ENCODE measurements around the gene RASSF4. TPM values are rescaled to one million over a fixed set of nuclear protein-coding genes. Genes with fewer than 3 reads are reported as not detected.

The RASSF4 gene
- total and polyA plus RNA-seq, 3 experiments from 2014 or later = 0.85 to 2.8 (median 2.8) TPM

- Mint-ChIP-seq H3K4me1 (peaks cover 33 to 52% (median 48%) of the 10 kb centered on the region in 3 donors), H3K27ac (peak overlapping the region in 2 of 8 donors; percentile 29 to 39), H3K27me3 (peaks cover 0 to 2% of the 10 kb centered on the region in 2 donors), H3K36me3 (no peaks in the 10 kb centered on the region), H3K4me3 (no peak overlapping the region), H3K9me3 (no peaks in the 10 kb centered on the region)
- Histone ChIP-seq H3K27me3 (ENCODE audit: insufficient read depth, low read length, poor library complexity, severe bottlenecking) (no peaks in the 10 kb centered on the region), H3K4me3 (ENCODE audit: low read length) (no peak overlapping the region), H3K9me3 (ENCODE audit: low read length) (no peaks in the 10 kb centered on the region), H3K36me3 (ENCODE audit: insufficient read depth, low read length) (no peaks in the 10 kb centered on the region), H3K27ac (ENCODE audit: low read depth, low read length) (no peak overlapping the region), H3K4me1 (ENCODE audit: insufficient read depth, low read length) (peaks cover 48% of the 10 kb centered on the region)
- DNase-seq = no peak
- ChIA-PET POLR2A (no interaction called here), CTCF (interaction anchor here (1.1 kb wide), 2 partner anchors 11 to 37 kb away, joined by 3 to 9 read pairs; partner anchors contain the start of gene RASSF4)
Observed at GRCh38 chr10:44969854-44970253, 10.3 kb downstream of the RASSF4 start.

DNA sequence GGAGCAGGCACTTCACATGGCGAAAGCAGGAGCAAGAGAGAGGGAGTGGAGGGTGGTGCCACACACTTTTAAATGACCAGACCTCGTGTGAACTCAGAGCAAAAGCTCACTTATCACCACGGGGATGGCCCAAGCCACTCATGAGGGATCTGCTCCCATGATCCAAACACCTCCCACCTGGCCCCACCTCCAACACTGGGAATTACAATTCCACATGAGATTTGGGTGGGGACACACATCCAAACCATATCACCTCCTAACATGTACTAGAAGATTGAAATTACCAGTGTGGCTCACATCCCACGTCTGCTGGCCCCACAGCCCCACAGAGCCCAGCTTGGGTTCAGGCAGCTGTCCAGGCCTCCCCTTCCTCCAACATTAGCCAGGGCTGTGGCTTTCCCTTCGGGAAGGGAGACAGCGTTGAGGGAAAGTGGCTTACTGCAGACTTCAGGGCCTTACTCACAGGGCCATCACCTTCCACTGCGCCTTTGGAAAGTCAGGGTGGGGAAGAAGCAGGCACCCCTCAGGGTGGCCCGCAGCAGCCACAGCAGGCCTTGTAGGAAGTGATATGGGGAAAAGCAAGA is 11.3 kb downstream of the RASSF4 start:
- no peak overlapping the region for H3K4me3 ChIP-seq (ENCODE audit: low read length)
- H3K27me3 ChIP-seq (ENCODE audit: insufficient read depth, low read length, poor library complexity, severe bottlenecking) = no peaks in the 10 kb centered on the region
- ChIA-PET POLR2A (no interaction called here), CTCF (no interaction called here)
- peaks cover 32 to 52% (median 46%) of the 10 kb centered on the region in 3 donors for H3K4me1 Mint-ChIP-seq
- H3K4me1 ChIP-seq (ENCODE audit: insufficient read depth, low read length) = peaks cover 49% of the 10 kb centered on the region
- no peak for DNase-seq
- no peak overlapping the region for H3K4me3 Mint-ChIP-seq
- H3K27ac Mint-ChIP-seq = peak overlapping the region in 1 of 8 donors; percentile 63
- H3K9me3 ChIP-seq (ENCODE audit: low read length) = no peaks in the 10 kb centered on the region
- H3K36me3 ChIP-seq (ENCODE audit: insufficient read depth, low read length) = no peaks in the 10 kb centered on the region
- H3K27me3 Mint-ChIP-seq = peaks cover 0 to under 1% of the 10 kb centered on the region in 2 donors
- H3K36me3 Mint-ChIP-seq = no peaks in the 10 kb centered on the region
- no peak overlapping the region for H3K27ac ChIP-seq (ENCODE audit: low read depth, low read length)
- no peaks in the 10 kb centered on the region for H3K9me3 Mint-ChIP-seq

DNA sequence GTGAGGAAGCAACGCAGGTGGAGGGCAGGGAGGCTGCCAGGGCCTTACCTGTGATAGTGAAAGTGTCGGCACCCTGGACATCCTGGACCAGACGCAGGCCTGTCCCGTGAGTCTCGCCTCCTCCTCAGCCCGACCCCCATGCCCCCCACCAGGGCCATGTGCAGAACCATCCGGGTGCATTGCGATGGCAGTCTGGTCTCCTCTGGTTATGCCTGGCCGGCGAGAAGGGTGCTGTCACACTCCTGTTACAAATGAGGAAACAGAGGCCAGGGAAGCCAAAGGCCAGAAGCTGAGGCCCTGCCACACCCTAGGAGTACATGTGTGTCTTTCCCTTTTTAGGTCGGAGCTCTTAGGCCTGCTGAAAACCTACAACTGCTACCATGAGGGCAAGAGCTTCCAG is 11.8 kb downstream of the RASSF4 start:
- DNase-seq = no peak
- no peaks in the 10 kb centered on the region for H3K36me3 ChIP-seq (ENCODE audit: insufficient read depth, low read length)
- H3K9me3 Mint-ChIP-seq = no peaks in the 10 kb centered on the region
- H3K27me3 ChIP-seq (ENCODE audit: insufficient read depth, low read length, poor library complexity, severe bottlenecking) = no peaks in the 10 kb centered on the region
- no peaks in the 10 kb centered on the region for H3K36me3 Mint-ChIP-seq
- H3K4me3 ChIP-seq (ENCODE audit: low read length) = no peak overlapping the region
- H3K9me3 ChIP-seq (ENCODE audit: low read length) = no peaks in the 10 kb centered on the region
- peaks cover 27 to 49% (median 41%) of the 10 kb centered on the region in 3 donors for H3K4me1 Mint-ChIP-seq
- no peak overlapping the region for H3K27ac ChIP-seq (ENCODE audit: low read depth, low read length)
- CTCF ChIA-PET = no interaction called here
- POLR2A ChIA-PET = no interaction called here
- peaks cover 45% of the 10 kb centered on the region for H3K4me1 ChIP-seq (ENCODE audit: insufficient read depth, low read length)
- H3K27me3 Mint-ChIP-seq = no peaks in the 10 kb centered on the region
- no peak overlapping the region for H3K4me3 Mint-ChIP-seq
- no peak overlapping the region for H3K27ac Mint-ChIP-seq

DNA sequence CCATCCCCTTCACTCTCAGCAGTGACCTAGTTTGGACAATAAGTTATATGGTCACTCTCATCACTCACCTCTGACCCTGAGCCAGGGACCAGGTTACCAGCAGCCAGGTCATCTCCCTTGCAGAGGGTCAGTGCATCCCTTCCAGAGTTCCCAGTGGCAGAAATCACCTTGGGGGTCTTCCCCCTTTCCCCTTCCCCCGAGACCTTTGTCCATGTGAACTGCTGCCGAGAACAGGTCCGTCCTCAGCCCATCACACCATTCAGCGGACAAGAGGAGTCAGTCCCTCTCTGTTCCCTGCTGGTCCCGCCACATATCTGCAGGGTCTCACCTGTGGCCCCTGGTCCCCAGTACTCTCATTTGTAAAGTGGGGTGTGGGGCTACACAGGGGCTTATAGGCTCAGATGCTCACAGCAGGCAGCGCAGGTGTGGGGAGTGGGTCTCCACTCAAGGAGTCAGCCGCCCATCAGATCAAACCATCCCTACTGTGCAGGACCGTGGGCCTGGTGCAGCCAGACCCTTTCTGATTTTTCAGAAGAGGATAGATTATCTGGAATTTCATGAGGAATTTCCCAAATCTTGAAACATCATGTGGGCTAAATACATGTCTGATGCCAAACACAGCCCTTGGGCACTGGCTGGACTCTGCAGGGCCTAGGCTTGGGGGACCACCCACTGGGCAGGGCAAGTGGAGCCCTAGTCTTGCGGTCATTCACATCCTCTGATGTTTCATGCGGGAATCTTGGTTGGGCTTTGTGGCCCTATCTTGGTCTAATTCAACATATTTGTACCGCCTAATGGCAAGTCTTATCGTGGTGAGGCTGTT is 12.5 kb downstream of the RASSF4 start:
- peaks cover 26 to 45% (median 37%) of the 10 kb centered on the region in 3 donors for H3K4me1 Mint-ChIP-seq
- POLR2A ChIA-PET = no interaction called here
- no peaks in the 10 kb centered on the region for H3K27me3 Mint-ChIP-seq
- CTCF ChIA-PET = interaction anchor here (2.3 to 2.6 kb wide), 2 partner anchors 36 to 40 kb away, joined by 7 to 26 read pairs; no protein-coding TSS in a partner anchor
- no peak overlapping the region for H3K27ac Mint-ChIP-seq
- DNase-seq = no peak
- peaks cover 41% of the 10 kb centered on the region for H3K4me1 ChIP-seq (ENCODE audit: insufficient read depth, low read length)
- H3K36me3 ChIP-seq (ENCODE audit: insufficient read depth, low read length) = no peaks in the 10 kb centered on the region
- H3K4me3 Mint-ChIP-seq = peak overlapping the region in 1 of 7 donors; percentile 3
- no peak overlapping the region for H3K27ac ChIP-seq (ENCODE audit: low read depth, low read length)
- no peaks in the 10 kb centered on the region for H3K9me3 ChIP-seq (ENCODE audit: low read length)
- H3K9me3 Mint-ChIP-seq = no peaks in the 10 kb centered on the region
- H3K36me3 Mint-ChIP-seq = no peaks in the 10 kb centered on the region
- H3K4me3 ChIP-seq (ENCODE audit: low read length) = no peak overlapping the region
- no peaks in the 10 kb centered on the region for H3K27me3 ChIP-seq (ENCODE audit: insufficient read depth, low read length, poor library complexity, severe bottlenecking)

- Histone ChIP-seq H3K9me3 (ENCODE audit: low read length) (no peaks in the 10 kb centered on the region), H3K27me3 (ENCODE audit: insufficient read depth, low read length, poor library complexity, severe bottlenecking) (no peaks in the 10 kb centered on the region), H3K4me1 (ENCODE audit: insufficient read depth, low read length) (peaks cover 34% of the 10 kb centered on the region), H3K4me3 (ENCODE audit: low read length) (no peak overlapping the region), H3K27ac (ENCODE audit: low read depth, low read length) (no peak overlapping the region), H3K36me3 (ENCODE audit: insufficient read depth, low read length) (no peaks in the 10 kb centered on the region)
- Mint-ChIP-seq H3K27ac (no peak overlapping the region), H3K9me3 (no peaks in the 10 kb centered on the region), H3K4me1 (peaks cover 21 to 39% (median 30%) of the 10 kb centered on the region in 3 donors), H3K36me3 (no peaks in the 10 kb centered on the region), H3K27me3 (no peaks in the 10 kb centered on the region), H3K4me3 (peak overlapping the region in 1 of 7 donors; percentile 3)
- ChIA-PET CTCF (interaction anchor here (1.1 to 2.6 kb wide), 3 partner anchors 37 to 40 kb away, joined by 3 to 26 read pairs (median 7); no protein-coding TSS in a partner anchor), POLR2A (no interaction called here)
- no peak for DNase-seq
Observed at GRCh38 chr10:44972874-44973306, 13.3 kb downstream of the RASSF4 start.

- H3K27ac ChIP-seq (ENCODE audit: low read depth, low read length) = no peak overlapping the region
- H3K4me1 ChIP-seq (ENCODE audit: insufficient read depth, low read length) = peaks cover 28% of the 10 kb centered on the region
- H3K4me3 ChIP-seq (ENCODE audit: low read length) = no peak overlapping the region
- peak overlapping the region in 2 of 7 donors; percentile 27 to 72 for H3K4me3 Mint-ChIP-seq
- no peaks in the 10 kb centered on the region for H3K9me3 Mint-ChIP-seq
- no peaks in the 10 kb centered on the region for H3K9me3 ChIP-seq (ENCODE audit: low read length)
- no peaks in the 10 kb centered on the region for H3K27me3 Mint-ChIP-seq
- ChIA-PET POLR2A (interaction anchor here (0.6 kb wide), 1 partner anchor 1470 kb away, joined by 6 read pairs; no protein-coding TSS in a partner anchor), CTCF (interaction anchor here (1.1 to 2.6 kb wide), 3 partner anchors 37 to 41 kb away, joined by 3 to 26 read pairs (median 7); no protein-coding TSS in a partner anchor)
- peak overlapping the region in 2 of 8 donors; percentile 42 to 84 for H3K27ac Mint-ChIP-seq
- H3K27me3 ChIP-seq (ENCODE audit: insufficient read depth, low read length, poor library complexity, severe bottlenecking) = no peaks in the 10 kb centered on the region
- H3K36me3 ChIP-seq (ENCODE audit: insufficient read depth, low read length) = no peaks in the 10 kb centered on the region
- peaks cover 15 to 32% (median 24%) of the 10 kb centered on the region in 3 donors for H3K4me1 Mint-ChIP-seq
- no peaks in the 10 kb centered on the region for H3K36me3 Mint-ChIP-seq
- DNase-seq = no peak
Observed at GRCh38 chr10:44973323-44974081, 13.9 kb downstream of the RASSF4 start.

- no peak for DNase-seq
- H3K9me3 ChIP-seq (ENCODE audit: low read length) = no peaks in the 10 kb centered on the region
- no peaks in the 10 kb centered on the region for H3K27me3 Mint-ChIP-seq
- H3K27ac ChIP-seq (ENCODE audit: low read depth, low read length) = no peak overlapping the region
- H3K27me3 ChIP-seq (ENCODE audit: insufficient read depth, low read length, poor library complexity, severe bottlenecking) = no peaks in the 10 kb centered on the region
- H3K4me1 Mint-ChIP-seq = peaks cover 8 to 26% (median 18%) of the 10 kb centered on the region in 3 donors
- no peaks in the 10 kb centered on the region for H3K9me3 Mint-ChIP-seq
- POLR2A ChIA-PET = interaction anchor here (0.6 kb wide), 1 partner anchor 1470 kb away, joined by 6 read pairs; no protein-coding TSS in a partner anchor
- peak overlapping the region; percentile 50 to 87 (median 72) for H3K4me3 Mint-ChIP-seq
- peak overlapping the region in 3 of 8 donors; percentile 34 to 92 (median 57) for H3K27ac Mint-ChIP-seq
- no peaks in the 10 kb centered on the region for H3K36me3 Mint-ChIP-seq
- peak overlapping the region; percentile 44 for H3K4me3 ChIP-seq (ENCODE audit: low read length)
- no peaks in the 10 kb centered on the region for H3K36me3 ChIP-seq (ENCODE audit: insufficient read depth, low read length)
- peaks cover 21% of the 10 kb centered on the region for H3K4me1 ChIP-seq (ENCODE audit: insufficient read depth, low read length)
- CTCF ChIA-PET = interaction anchor here (2.3 to 2.6 kb wide), 2 partner anchors 38 to 42 kb away, joined by 7 to 26 read pairs; no protein-coding TSS in a partner anchor
Observed at GRCh38 chr10:44974082-44974627, 14.6 kb downstream of the RASSF4 start.

Data from CD8-positive, alpha-beta memory T cell (primary cell).